ENCODE data around the gene ERBB3. TPM values are rescaled to one million over a fixed set of nuclear protein-coding genes. Genes with fewer than 3 reads are reported as not detected.

ERBB3 gene
- total RNA-seq, 2 donors from 2014 or later: 77.3 to 117 TPM

GRCh38 chr12:56152132-56152755 is 72.3 kb downstream of the ERBB3 start, which contains the start of gene MYL6B:
Gene MYL6B (plus strand): TSS chr12:56152587. CDS start chr12:56153919, 1,332 bp downstream.
- peaks cover 5% of the 10 kb centered on the region for H3K4me1 ChIP-seq (replicated peaks)
- TF ChIP-seq CTCF (IDR thresholded peaks at IDR 0.05) (peak in 1 of 4 experiments; percentile 14), POLR2AphosphoS5 (IDR thresholded peaks at IDR 0.05) (peak; percentile 98), POLR2A (IDR thresholded peaks at IDR 0.05) (peak; percentile 53)
- no peaks in the 10 kb centered on the region for H3K9me3 ChIP-seq
- 0% methylated on average over 33 of the region's 37 CpGs for WGBS
- H3K4me3 ChIP-seq: peak within 1 kb of the TSS; percentile 54 to 62
- H3K27me3 ChIP-seq (replicated peaks; ENCODE audit: insufficient read depth): no peaks in the 10 kb centered on the region
- DNase-seq (ENCODE audit: low spot score): peak; percentile 93
- H3K27ac ChIP-seq: peak within 1 kb of the TSS; percentile 96 to 97
- intact Hi-C loops (cut with DNase I): no loop called here
- no peaks in the 10 kb centered on the region for H3K36me3 ChIP-seq

Other genes starting within 250 kb of the ERBB3 start
- 1 to 10 TPM in 1 of 2 donors, under 1 TPM in 1; 0.46 to 2.6 TPM for gene MMP19, start 237.2 kb upstream of the ERBB3 start, total RNA-seq
- gene PYM1, start 152.3 kb upstream of the ERBB3 start, total RNA-seq: 10 to 100 TPM; 89.0 to 94.5 TPM
- 100 to 1,000 TPM in 1 of 2 donors, 10 to 100 TPM in 1; 74.9 to 161 TPM for gene DGKA, start 149.0 kb upstream of the ERBB3 start, total RNA-seq
- gene PMEL, start 114.1 kb upstream of the ERBB3 start, total RNA-seq: 1 to 10 TPM in 1 of 2 donors, under 1 TPM in 1; 0.18 to 8.6 TPM
- gene CDK2, start 113.3 kb upstream of the ERBB3 start, total RNA-seq: 10 to 100 TPM; 24.3 to 28.2 TPM
- gene RAB5B, start 106.1 kb upstream of the ERBB3 start, total RNA-seq: 100 to 1,000 TPM in 1 of 2 donors, 10 to 100 TPM in 1; 82.5 to 191 TPM
- 10 to 100 TPM; 23.6 to 49.6 TPM for gene SUOX, start 82.9 kb upstream of the ERBB3 start, total RNA-seq
- gene IKZF4, start 59.1 kb upstream of the ERBB3 start, total RNA-seq: 1 to 10 TPM; 2.2 to 6.2 TPM
- gene RPS26, start 38.2 kb upstream of the ERBB3 start, total RNA-seq: 1,000 to 10,000 TPM in 1 of 2 donors, 100 to 1,000 TPM in 1; 284 to 1,659 TPM
- gene PA2G4, start 24.4 kb downstream of the ERBB3 start, total RNA-seq: 10 to 100 TPM; 75.0 to 93.3 TPM
- gene RPL41, start 36.5 kb downstream of the ERBB3 start, total RNA-seq: 1,000 to 10,000 TPM; 2,549 to 4,385 TPM
- 1 to 10 TPM; 4.6 to 9.1 TPM for gene ZC3H10, start 38.1 kb downstream of the ERBB3 start, total RNA-seq
- gene ESYT1, start 48.1 kb downstream of the ERBB3 start, total RNA-seq: 100 to 1,000 TPM in 1 of 2 donors, 10 to 100 TPM in 1; 66.8 to 167 TPM
- 100 to 1,000 TPM in 1 of 2 donors, 10 to 100 TPM in 1; 66.4 to 203 TPM for gene MYL6B, start 72.4 kb downstream of the ERBB3 start, total RNA-seq
- gene MYL6, start 78.2 kb downstream of the ERBB3 start, total RNA-seq: 1,000 to 10,000 TPM; 1,587 to 1,792 TPM
- 100 to 1,000 TPM in 1 of 2 donors, 10 to 100 TPM in 1; 60.4 to 101 TPM for gene SMARCC2, start 109.3 kb downstream of the ERBB3 start, total RNA-seq
- 10 to 100 TPM; 74.4 to 90.4 TPM for gene RNF41, start 141.8 kb downstream of the ERBB3 start, total RNA-seq
- 10 to 100 TPM; 21.4 to 33.2 TPM for gene NABP2, start 144.2 kb downstream of the ERBB3 start, total RNA-seq
- not detected for gene SLC39A5, start 149.9 kb downstream of the ERBB3 start, total RNA-seq
- 10 to 100 TPM; 18.5 to 29.0 TPM for gene ANKRD52, start 178.2 kb downstream of the ERBB3 start, total RNA-seq
- gene COQ10A, start 186.8 kb downstream of the ERBB3 start, total RNA-seq: 10 to 100 TPM; 15.9 to 17.6 TPM
- gene CS, start 220.2 kb downstream of the ERBB3 start, total RNA-seq: 100 to 1,000 TPM; 106 to 110 TPM
- 100 to 1,000 TPM in 1 of 2 donors, 10 to 100 TPM in 1; 97.7 to 101 TPM for gene CNPY2, start 235.8 kb downstream of the ERBB3 start, total RNA-seq